ENCODE data around the gene TUSC2. TPM values are rescaled to one million over a fixed set of nuclear protein-coding genes. Genes with fewer than 3 reads are reported as not detected.
A peak's percentile ranks its signal among the peaks of the same experiment; 100 is the strongest.

Gene TUSC2
- total and polyA plus RNA-seq, 2 experiments from 2014 or later: 30.0 to 45.6 TPM

- H3K4me1 ChIP-seq (ENCODE audit: insufficient read depth): peaks cover 16% of the 10 kb centered on the region
- H3K9me2 ChIP-seq (replicated peaks; ENCODE audit: insufficient read depth): no peaks in the 10 kb centered on the region
- no peak overlapping the region for H3K4me3 ChIP-seq
- H3K36me3 ChIP-seq (replicated peaks; ENCODE audit: insufficient read depth, low read depth): no peaks in the 10 kb centered on the region
- no peak for TF ChIP-seq EZH2 (IDR thresholded peaks at IDR 0.05; ENCODE audit: borderline replicate concordance)
- TF ChIP-seq EZH2phosphoT487 (IDR thresholded peaks at IDR 0.05; ENCODE audit: low read depth, severe bottlenecking, unreplicated experiment): no peak
- no peak for TF ChIP-seq CTCF (IDR thresholded peaks at IDR 0.05; ENCODE audit: poor library complexity)
- no peak overlapping the region for H3K27ac ChIP-seq
- peaks cover 10% of the 10 kb centered on the region for H3K27me3 ChIP-seq
- WGBS (ENCODE audit: low lambda C conversion rate, missing lambda C conversion rate): 75% methylated on average over 69 of the region's 79 CpGs
- no peak overlapping the region for H3K4me2 ChIP-seq
- no peaks in the 10 kb centered on the region for H3K9me3 ChIP-seq (ENCODE audit: low read depth)
- no peak for DNase-seq (ENCODE audit: low spot score)
- no peak overlapping the region for H2AFZ ChIP-seq
- H3K79me2 ChIP-seq: peaks cover 6% of the 10 kb centered on the region
- no peaks in the 10 kb centered on the region for H4K20me1 ChIP-seq (ENCODE audit: insufficient read depth, poor library complexity, severe bottlenecking)
Observed at GRCh38 chr3:50275996-50276761, 51.8 kb downstream of the TUSC2 start.

- H3K4me2 ChIP-seq: no peak overlapping the region
Observed at GRCh38 chr3:50275141-50275995, 52.7 kb downstream of the TUSC2 start.

More at GRCh38 chr3:50275141-50275995, 52.7 kb downstream of the TUSC2 start:
- Histone ChIP-seq H2AFZ (no peak overlapping the region), H3K4me1 (ENCODE audit: insufficient read depth) (peaks cover 24% of the 10 kb centered on the region), H3K27ac (no peak overlapping the region), H3K9me3 (ENCODE audit: low read depth) (no peaks in the 10 kb centered on the region), H3K27me3 (peaks cover 10% of the 10 kb centered on the region), H3K9me2 (replicated peaks; ENCODE audit: insufficient read depth) (no peaks in the 10 kb centered on the region), H4K20me1 (ENCODE audit: insufficient read depth, poor library complexity, severe bottlenecking) (no peaks in the 10 kb centered on the region), H3K79me2 (peaks cover 14% of the 10 kb centered on the region), H3K4me3 (no peak overlapping the region), H3K36me3 (replicated peaks; ENCODE audit: insufficient read depth, low read depth) (no peaks in the 10 kb centered on the region)
- TF ChIP-seq EZH2phosphoT487 (IDR thresholded peaks at IDR 0.05; ENCODE audit: low read depth, severe bottlenecking, unreplicated experiment) (no peak), EZH2 (IDR thresholded peaks at IDR 0.05; ENCODE audit: borderline replicate concordance) (peak; percentile 34)
- DNase-seq (ENCODE audit: low spot score): no peak
- WGBS (ENCODE audit: low lambda C conversion rate, missing lambda C conversion rate): 37% methylated on average over 49 of the region's 65 CpGs

Other genes starting within 250 kb of the TUSC2 start
- 147 and 150 TPM in 2 replicates for gene RBM5, start 239.3 kb downstream of the TUSC2 start, total RNA-seq
- gene RBM5, start 239.3 kb downstream of the TUSC2 start, polyA plus RNA-seq: 64.3 and 84.9 TPM in 2 replicates
- gene SEMA3F, start 172.9 kb downstream of the TUSC2 start, total RNA-seq: 11.8 and 15.5 TPM in 2 replicates
- gene SEMA3F, start 172.9 kb downstream of the TUSC2 start, polyA plus RNA-seq: 13.9 and 16.8 TPM in 2 replicates
- gene GNAT1, start 136.6 kb downstream of the TUSC2 start, total RNA-seq: not detected in 2 replicates
- not detected in 2 replicates for gene GNAT1, start 136.6 kb downstream of the TUSC2 start, polyA plus RNA-seq
- 22.6 and 24.7 TPM in 2 replicates for gene SLC38A3, start 123.0 kb downstream of the TUSC2 start, total RNA-seq
- gene SLC38A3, start 123.0 kb downstream of the TUSC2 start, polyA plus RNA-seq: 37.9 and 56.6 TPM in 2 replicates
- gene GNAI2, start 92.0 kb downstream of the TUSC2 start, total RNA-seq: 95.0 and 103 TPM in 2 replicates
- gene GNAI2, start 92.0 kb downstream of the TUSC2 start, polyA plus RNA-seq: 219 and 233 TPM in 2 replicates
- gene SEMA3B, start 59.1 kb downstream of the TUSC2 start, total RNA-seq: 60.2 and 67.7 TPM in 2 replicates
- gene SEMA3B, start 59.1 kb downstream of the TUSC2 start, polyA plus RNA-seq: 104 and 135 TPM in 2 replicates
- 0.20 TPM in 1 of 2 replicates, not detected in the other for gene LSMEM2, start 49.1 kb downstream of the TUSC2 start, total RNA-seq
- 0.39 TPM in 1 of 2 replicates, not detected in the other for gene LSMEM2, start 49.1 kb downstream of the TUSC2 start, polyA plus RNA-seq
- 37.0 and 41.4 TPM in 2 replicates for gene IFRD2, start 35.8 kb downstream of the TUSC2 start, total RNA-seq
- gene IFRD2, start 35.8 kb downstream of the TUSC2 start, polyA plus RNA-seq: 71.6 and 76.2 TPM in 2 replicates
- 3.7 and 9.0 TPM in 2 replicates for gene HYAL3, start 28.8 kb downstream of the TUSC2 start, total RNA-seq
- gene HYAL3, start 28.8 kb downstream of the TUSC2 start, polyA plus RNA-seq: 5.6 and 7.0 TPM in 2 replicates
- gene NAA80, start 28.8 kb downstream of the TUSC2 start, total RNA-seq: 6.7 and 7.1 TPM in 2 replicates
- 17.0 and 19.5 TPM in 2 replicates for gene NAA80, start 28.8 kb downstream of the TUSC2 start, polyA plus RNA-seq
- gene HYAL1, start 24.6 kb downstream of the TUSC2 start, total RNA-seq: 22.3 and 34.3 TPM in 2 replicates
- 5.5 and 11.8 TPM in 2 replicates for gene HYAL1, start 24.6 kb downstream of the TUSC2 start, polyA plus RNA-seq
- gene HYAL2, start 5.5 kb downstream of the TUSC2 start, total RNA-seq: 79.0 and 125 TPM in 2 replicates
- 63.9 and 75.4 TPM in 2 replicates for gene HYAL2, start 5.5 kb downstream of the TUSC2 start, polyA plus RNA-seq
- gene RASSF1, start 12.6 kb upstream of the TUSC2 start, total RNA-seq: 11.3 and 13.4 TPM in 2 replicates
- 22.9 and 30.1 TPM in 2 replicates for gene RASSF1, start 12.6 kb upstream of the TUSC2 start, polyA plus RNA-seq
- 0.20 and 0.44 TPM in 2 replicates for gene ZMYND10, start 17.5 kb upstream of the TUSC2 start, total RNA-seq
- gene ZMYND10, start 17.5 kb upstream of the TUSC2 start, polyA plus RNA-seq: 0.18 and 0.77 TPM in 2 replicates
- 22.3 and 23.5 TPM in 2 replicates for gene NPRL2, start 22.6 kb upstream of the TUSC2 start, total RNA-seq
- gene NPRL2, start 22.6 kb upstream of the TUSC2 start, polyA plus RNA-seq: 27.0 and 34.6 TPM in 2 replicates
- 31.0 and 37.3 TPM in 2 replicates for gene CYB561D2, start 22.6 kb upstream of the TUSC2 start, total RNA-seq
- 40.5 and 46.9 TPM in 2 replicates for gene CYB561D2, start 22.6 kb upstream of the TUSC2 start, polyA plus RNA-seq
- gene TMEM115, start 31.3 kb upstream of the TUSC2 start, total RNA-seq: 49.3 and 63.0 TPM in 2 replicates
- gene TMEM115, start 31.3 kb upstream of the TUSC2 start, polyA plus RNA-seq: 64.5 and 69.9 TPM in 2 replicates
- gene CACNA2D2, start 175.4 kb upstream of the TUSC2 start, total RNA-seq: 0.87 and 1.2 TPM in 2 replicates
- 1.4 and 1.5 TPM in 2 replicates for gene CACNA2D2, start 175.4 kb upstream of the TUSC2 start, polyA plus RNA-seq
- gene C3orf18, start 239.5 kb upstream of the TUSC2 start, total RNA-seq: 4.7 and 5.6 TPM in 2 replicates
- 2.9 and 6.1 TPM in 2 replicates for gene C3orf18, start 239.5 kb upstream of the TUSC2 start, polyA plus RNA-seq
- gene HEMK1, start 241.3 kb upstream of the TUSC2 start, total RNA-seq: 18.5 and 18.6 TPM in 2 replicates
- 21.8 and 27.2 TPM in 2 replicates for gene HEMK1, start 241.3 kb upstream of the TUSC2 start, polyA plus RNA-seq

All from hepatocyte (in vitro differentiated cells).